ENCODE measurements around the gene NOX3.

Gene NOX3

DNA sequence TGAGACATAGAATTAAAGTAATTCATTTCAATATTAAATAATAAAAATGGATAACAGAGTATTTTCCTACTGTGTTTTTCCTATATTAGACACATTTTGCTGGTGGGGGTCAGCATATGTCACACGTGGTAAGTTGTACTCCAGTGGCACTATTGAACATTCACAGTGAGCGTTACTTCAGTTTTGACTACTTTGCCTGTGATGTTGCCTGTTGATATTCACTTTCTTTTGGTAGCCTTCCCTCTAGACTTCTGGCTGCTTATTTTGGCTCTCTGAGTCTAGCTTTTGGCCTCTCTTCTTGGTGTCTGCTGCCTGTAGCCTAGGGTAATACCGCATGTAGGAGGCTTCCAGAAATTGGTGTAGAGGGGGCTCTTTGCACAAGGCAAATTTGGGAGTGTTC, 76.9 kb downstream of the NOX3 start:
- Histone ChIP-seq H3K79me2 (ENCODE audit: insufficient read depth, low read length) (no peaks in the 10 kb centered on the region), H3K4me2 (ENCODE audit: low read depth, low read length, poor library complexity, severe bottlenecking) (no peak overlapping the region), H2AFZ (ENCODE audit: low read length) (no peak overlapping the region), H3K9me2 (replicated peaks; ENCODE audit: low read depth, low read length) (no peaks in the 10 kb centered on the region), H3K4me1 (ENCODE audit: insufficient read depth, low read length, poor library complexity, severe bottlenecking) (no peaks in the 10 kb centered on the region), H3K9ac (ENCODE audit: low read depth, low read length, poor library complexity, severe bottlenecking) (no peak overlapping the region), H3K27me3 (ENCODE audit: insufficient read depth, low read length, poor library complexity, severe bottlenecking) (no peaks in the 10 kb centered on the region), H3K9me3 (ENCODE audit: insufficient read depth, low read depth, low read length) (no peaks in the 10 kb centered on the region), H3F3A (ENCODE audit: low read depth) (no peaks in the 10 kb centered on the region), H3K36me3 (ENCODE audit: insufficient read depth, low read length) (no peaks in the 10 kb centered on the region), H3K4me3 (ENCODE audit: low read length, poor library complexity, severe bottlenecking) (no peak overlapping the region), H4K20me1 (ENCODE audit: insufficient read depth, low read length, poor library complexity, severe bottlenecking) (no peaks in the 10 kb centered on the region)
- TF ChIP-seq EZH2phosphoT487 (IDR thresholded peaks at IDR 0.05; ENCODE audit: borderline replicate concordance), result no peak
- TF ChIP-seq, protein P1, sequence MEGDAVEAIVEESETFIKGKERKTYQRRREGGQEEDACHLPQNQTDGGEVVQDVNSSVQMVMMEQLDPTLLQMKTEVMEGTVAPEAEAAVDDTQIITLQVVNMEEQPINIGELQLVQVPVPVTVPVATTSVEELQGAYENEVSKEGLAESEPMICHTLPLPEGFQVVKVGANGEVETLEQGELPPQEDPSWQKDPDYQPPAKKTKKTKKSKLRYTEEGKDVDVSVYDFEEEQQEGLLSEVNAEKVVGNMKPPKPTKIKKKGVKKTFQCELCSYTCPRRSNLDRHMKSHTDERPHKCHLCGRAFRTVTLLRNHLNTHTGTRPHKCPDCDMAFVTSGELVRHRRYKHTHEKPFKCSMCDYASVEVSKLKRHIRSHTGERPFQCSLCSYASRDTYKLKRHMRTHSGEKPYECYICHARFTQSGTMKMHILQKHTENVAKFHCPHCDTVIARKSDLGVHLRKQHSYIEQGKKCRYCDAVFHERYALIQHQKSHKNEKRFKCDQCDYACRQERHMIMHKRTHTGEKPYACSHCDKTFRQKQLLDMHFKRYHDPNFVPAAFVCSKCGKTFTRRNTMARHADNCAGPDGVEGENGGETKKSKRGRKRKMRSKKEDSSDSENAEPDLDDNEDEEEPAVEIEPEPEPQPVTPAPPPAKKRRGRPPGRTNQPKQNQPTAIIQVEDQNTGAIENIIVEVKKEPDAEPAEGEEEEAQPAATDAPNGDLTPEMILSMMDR (conservative IDR thresholded peaks at IDR 0.05; ENCODE audit: low read length), result no peak

DNA sequence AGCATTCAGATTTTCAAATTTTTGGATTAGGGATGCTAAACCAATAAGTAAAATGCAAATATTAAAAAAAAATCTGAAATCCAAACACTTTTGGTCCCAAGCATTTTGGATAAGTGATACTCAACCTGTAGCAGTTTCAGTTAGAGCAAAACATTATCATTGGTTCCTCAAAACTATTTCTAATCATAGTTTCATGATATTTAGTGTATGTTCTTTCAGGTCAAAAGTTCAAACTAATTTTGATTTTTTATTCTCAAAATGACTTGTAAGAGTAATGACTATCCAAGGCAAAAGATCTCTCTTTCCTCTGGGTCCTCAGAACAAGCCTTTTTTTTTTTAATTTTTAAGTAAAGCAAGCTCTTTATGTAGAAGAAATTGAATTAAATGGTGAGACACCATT, 77.4 kb downstream of the NOX3 start:
- Histone ChIP-seq H3K4me3 (ENCODE audit: low read length, poor library complexity, severe bottlenecking) (no peak overlapping the region), H3K4me1 (ENCODE audit: insufficient read depth, low read length, poor library complexity, severe bottlenecking) (no peaks in the 10 kb centered on the region), H3K27me3 (ENCODE audit: insufficient read depth, low read length, poor library complexity, severe bottlenecking) (no peaks in the 10 kb centered on the region), H3K79me2 (ENCODE audit: insufficient read depth, low read length) (no peaks in the 10 kb centered on the region), H3K36me3 (ENCODE audit: insufficient read depth, low read length) (no peaks in the 10 kb centered on the region), H2AFZ (ENCODE audit: low read length) (no peak overlapping the region), H4K20me1 (ENCODE audit: insufficient read depth, low read length, poor library complexity, severe bottlenecking) (no peaks in the 10 kb centered on the region), H3F3A (ENCODE audit: low read depth) (no peaks in the 10 kb centered on the region), H3K4me2 (ENCODE audit: low read depth, low read length, poor library complexity, severe bottlenecking) (no peak overlapping the region), H3K9me2 (replicated peaks; ENCODE audit: low read depth, low read length) (no peaks in the 10 kb centered on the region), H3K9ac (ENCODE audit: low read depth, low read length, poor library complexity, severe bottlenecking) (no peak overlapping the region), H3K9me3 (ENCODE audit: insufficient read depth, low read depth, low read length) (no peaks in the 10 kb centered on the region)
- TF ChIP-seq EZH2phosphoT487 (IDR thresholded peaks at IDR 0.05; ENCODE audit: borderline replicate concordance), result no peak
- TF ChIP-seq, protein P1 (conservative IDR thresholded peaks at IDR 0.05; ENCODE audit: low read length), result no peak

DNA sequence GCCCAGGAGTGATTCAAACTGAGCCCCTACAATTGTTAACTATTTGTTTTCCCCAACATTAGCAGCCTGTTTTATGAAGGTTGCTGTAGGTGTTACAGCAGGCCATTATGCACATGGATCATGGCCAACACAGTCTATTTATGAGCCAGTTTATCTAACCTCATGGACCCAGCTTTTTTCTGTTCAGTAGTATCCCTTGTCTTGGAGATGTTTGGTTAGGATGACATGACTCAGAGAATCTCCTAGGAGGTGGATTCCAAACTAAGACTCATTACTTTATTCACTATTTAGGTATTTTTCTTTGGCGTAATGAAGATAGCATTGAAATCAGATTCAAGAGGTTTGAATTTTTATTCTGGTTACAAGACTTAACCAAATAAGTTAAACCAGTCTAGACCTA, 78.6 kb downstream of the NOX3 start:
- H3K4me3 ChIP-seq (ENCODE audit: low read length, poor library complexity, severe bottlenecking), result no peak overlapping the region
- no peaks in the 10 kb centered on the region for H3K79me2 ChIP-seq (ENCODE audit: insufficient read depth, low read length)
- H3K27me3 ChIP-seq (ENCODE audit: insufficient read depth, low read length, poor library complexity, severe bottlenecking), result no peaks in the 10 kb centered on the region
- H3K4me1 ChIP-seq (ENCODE audit: insufficient read depth, low read length, poor library complexity, severe bottlenecking), result no peaks in the 10 kb centered on the region
- no peaks in the 10 kb centered on the region for H3K9me3 ChIP-seq (ENCODE audit: insufficient read depth, low read depth, low read length)
- no peaks in the 10 kb centered on the region for H3F3A ChIP-seq (ENCODE audit: low read depth)
- H3K9me2 ChIP-seq (replicated peaks; ENCODE audit: low read depth, low read length), result no peaks in the 10 kb centered on the region
- no peak for TF ChIP-seq EZH2phosphoT487 (IDR thresholded peaks at IDR 0.05; ENCODE audit: borderline replicate concordance)
- TF ChIP-seq, protein P1 (conservative IDR thresholded peaks at IDR 0.05; ENCODE audit: low read length), result no peak
- H4K20me1 ChIP-seq (ENCODE audit: insufficient read depth, low read length, poor library complexity, severe bottlenecking), result no peaks in the 10 kb centered on the region
- no peaks in the 10 kb centered on the region for H3K36me3 ChIP-seq (ENCODE audit: insufficient read depth, low read length)
- no peak overlapping the region for H3K9ac ChIP-seq (ENCODE audit: low read depth, low read length, poor library complexity, severe bottlenecking)
- H3K4me2 ChIP-seq (ENCODE audit: low read depth, low read length, poor library complexity, severe bottlenecking), result no peak overlapping the region
- no peak overlapping the region for H2AFZ ChIP-seq (ENCODE audit: low read length)
